GM18861 (cell line): ENCODE data around the gene B4GALNT4.
"Not testable (repeated sequence)": the region's sequence is repeated elsewhere in the genome, so short reads cannot be mapped to it uniquely, and the experiment has no call there.

Experiments used
- ATAC-seq: cut with Tn5 transposase; IDR thresholded peaks from one replicate; pipeline ENCODE4 v1.9.1; 2021; ENCODE audit not compliant: unreplicated experiment

B4GALNT4 gene

GRCh38 chr11:418343-419247, 49.3 kb downstream of the B4GALNT4 start:
- no peak for ATAC-seq

GRCh38 chr11:419248-420005, 50.1 kb downstream of the B4GALNT4 start:
- no peak for ATAC-seq

- no peak for ATAC-seq
Measured at GRCh38 chr11:420054-420910, 51.0 kb downstream of the B4GALNT4 start.

- ATAC-seq = no peak
Measured at GRCh38 chr11:420911-421321, 51.6 kb downstream of the B4GALNT4 start.

- ATAC-seq = no peak
Measured at GRCh38 chr11:422249-422656, 53.0 kb downstream of the B4GALNT4 start.

GRCh38 chr11:424232-424631, 54.9 kb downstream of the B4GALNT4 start:
- ATAC-seq = no peak

GRCh38 chr11:424766-425165, 55.5 kb downstream of the B4GALNT4 start:
- ATAC-seq = not testable (repeated sequence)

GRCh38 chr11:425301-425700, 56.0 kb downstream of the B4GALNT4 start:
- ATAC-seq = no peak

GRCh38 chr11:426851-427250, 57.6 kb downstream of the B4GALNT4 start:
- ATAC-seq = no peak

GRCh38 chr11:428295-428694, 59.0 kb downstream of the B4GALNT4 start:
- ATAC-seq = no peak

- ATAC-seq = no peak
Measured at GRCh38 chr11:429391-429790, 60.1 kb downstream of the B4GALNT4 start.

GRCh38 chr11:429931-430456, 60.7 kb downstream of the B4GALNT4 start:
- ATAC-seq = no peak
